NCI-H82 treated with DMSO at 0.1 percent for 48 hours (cell line): ENCODE results near the gene ACSS1.

ENCODE experiments used
- DNase-seq: peaks from one replicate; lab custom pipeline; 2025; ENCODE audit not compliant: unreplicated experiment; lab: John Stamatoyannopoulos, UW

Gene ACSS1

DNA sequence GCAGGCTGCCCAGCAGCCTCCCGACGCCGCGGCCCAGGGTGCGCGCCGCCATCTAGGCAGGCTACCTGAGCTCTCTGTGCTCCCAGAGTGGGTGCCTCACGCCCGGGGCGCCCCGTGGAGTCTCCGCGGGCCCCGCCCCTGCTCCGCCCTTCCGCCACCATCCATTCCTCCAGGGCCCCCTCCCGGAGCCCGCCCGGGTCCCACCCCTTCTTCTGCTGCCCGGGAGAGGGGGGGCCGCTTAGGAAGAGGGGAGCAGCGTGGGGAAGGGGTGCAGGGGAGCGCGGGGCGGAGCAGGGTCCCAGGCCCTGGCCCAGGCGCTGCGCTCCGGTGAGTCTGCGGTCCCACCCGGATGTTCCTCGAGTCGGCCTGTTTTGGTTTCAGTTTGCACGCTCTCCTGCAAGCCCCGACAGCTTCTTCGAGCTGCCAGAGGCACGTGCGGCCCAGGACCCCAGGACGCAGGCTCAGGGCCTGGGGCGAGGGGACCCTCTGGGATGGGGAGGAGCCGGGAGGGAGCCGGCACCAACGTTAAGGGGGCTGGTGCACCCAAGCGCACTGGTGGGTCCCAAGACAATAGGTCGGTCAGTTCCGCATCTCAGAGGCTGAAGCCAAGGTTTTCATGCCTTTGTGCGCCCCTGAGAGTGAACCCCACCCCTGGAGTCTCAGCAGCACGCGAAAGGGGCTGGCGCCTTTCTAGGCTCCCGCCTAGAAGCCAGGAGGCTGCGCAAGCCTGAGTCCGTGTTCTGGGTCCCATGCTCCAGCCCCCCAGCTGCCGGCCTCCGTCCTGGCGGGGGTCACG is at the start of gene ACSS1:
ACSS1 (minus strand) TSS at position 89 of the 796 bp plus-strand sequence; CDS start at position 52, 37 bp downstream.
- DNase-seq, result no peak

- no peak for DNase-seq
Measured at GRCh38 chr20:25103526-25103925, 45.6 kb upstream of the ACSS1 start.

- DNase-seq, result no peak
Measured at GRCh38 chr20:25100914-25101313, 43.0 kb upstream of the ACSS1 start.

DNA sequence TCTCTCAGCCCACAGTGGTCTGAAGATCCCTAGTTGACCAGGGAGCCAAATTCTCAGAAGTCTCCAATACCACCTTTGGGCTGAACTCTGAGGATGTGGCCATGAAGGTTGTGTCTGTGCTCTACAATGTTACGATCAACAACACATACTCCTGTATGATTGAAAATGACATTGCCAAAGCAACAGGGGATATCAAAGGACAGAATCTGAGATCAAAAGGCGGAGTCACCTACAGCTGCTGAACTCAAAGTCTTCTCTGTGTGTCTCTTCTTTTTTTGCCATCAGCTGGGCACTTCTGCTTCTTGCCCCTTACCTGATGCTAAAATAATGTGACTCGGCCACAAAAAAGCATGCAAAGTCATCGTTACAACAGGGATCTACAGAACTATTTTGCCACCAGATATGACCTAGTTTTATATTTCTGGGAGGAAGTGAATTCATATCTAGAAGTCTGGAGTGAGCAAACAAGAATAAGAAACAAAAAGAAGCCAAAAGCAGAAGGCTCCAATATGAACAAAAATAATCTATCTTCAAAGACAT is 41.7 kb upstream of the ACSS1 start:
- DNase-seq, result no peak

GRCh38 chr20:25097498-25097897 is 39.6 kb upstream of the ACSS1 start:
- DNase-seq, result no peak

- no peak for DNase-seq
Measured at GRCh38 chr20:25090492-25091429, 32.8 kb upstream of the ACSS1 start.

GRCh38 chr20:25089662-25090061 is 31.7 kb upstream of the ACSS1 start:
- DNase-seq, result no peak

DNA sequence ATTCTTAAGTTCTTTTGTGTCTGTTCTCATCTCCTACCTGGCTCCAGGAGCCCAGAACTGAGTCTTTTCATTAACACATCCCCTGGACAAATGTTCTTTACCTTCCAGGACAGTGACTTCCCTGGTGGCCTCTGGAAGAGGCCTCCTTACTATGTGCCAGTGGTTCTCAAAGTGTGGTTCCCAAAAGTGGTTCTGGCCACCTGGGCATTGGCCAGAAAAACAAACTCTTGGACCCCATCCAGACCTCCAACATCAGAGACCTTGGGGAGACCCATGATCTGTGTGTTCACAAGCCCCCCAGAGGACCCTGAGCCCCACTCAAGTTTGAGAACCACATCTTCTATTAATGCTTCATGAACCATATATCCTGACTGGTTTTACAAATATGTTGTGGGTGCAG is 31.2 kb upstream of the ACSS1 start:
- DNase-seq, result no peak

DNA sequence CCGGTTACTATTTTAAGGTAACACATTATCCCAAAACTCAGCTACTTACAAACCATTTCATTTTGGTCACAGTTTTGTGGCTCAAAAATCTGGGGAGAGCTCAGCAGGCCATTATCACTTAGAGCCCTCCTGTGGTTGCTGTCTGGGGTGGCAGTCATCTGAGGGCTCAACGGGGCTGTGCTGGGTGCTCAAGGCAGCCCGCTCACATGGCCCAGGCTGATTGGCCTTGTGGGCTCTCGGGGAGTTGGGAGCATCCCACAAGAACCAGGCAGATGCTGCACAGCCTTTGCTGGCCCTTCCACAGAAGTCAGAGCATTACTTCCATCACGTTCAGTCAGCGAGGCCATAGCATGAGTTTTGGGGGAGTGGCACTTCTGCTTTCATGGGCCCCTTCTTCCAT is 30.3 kb upstream of the ACSS1 start:
- DNase-seq, result no peak

DNA sequence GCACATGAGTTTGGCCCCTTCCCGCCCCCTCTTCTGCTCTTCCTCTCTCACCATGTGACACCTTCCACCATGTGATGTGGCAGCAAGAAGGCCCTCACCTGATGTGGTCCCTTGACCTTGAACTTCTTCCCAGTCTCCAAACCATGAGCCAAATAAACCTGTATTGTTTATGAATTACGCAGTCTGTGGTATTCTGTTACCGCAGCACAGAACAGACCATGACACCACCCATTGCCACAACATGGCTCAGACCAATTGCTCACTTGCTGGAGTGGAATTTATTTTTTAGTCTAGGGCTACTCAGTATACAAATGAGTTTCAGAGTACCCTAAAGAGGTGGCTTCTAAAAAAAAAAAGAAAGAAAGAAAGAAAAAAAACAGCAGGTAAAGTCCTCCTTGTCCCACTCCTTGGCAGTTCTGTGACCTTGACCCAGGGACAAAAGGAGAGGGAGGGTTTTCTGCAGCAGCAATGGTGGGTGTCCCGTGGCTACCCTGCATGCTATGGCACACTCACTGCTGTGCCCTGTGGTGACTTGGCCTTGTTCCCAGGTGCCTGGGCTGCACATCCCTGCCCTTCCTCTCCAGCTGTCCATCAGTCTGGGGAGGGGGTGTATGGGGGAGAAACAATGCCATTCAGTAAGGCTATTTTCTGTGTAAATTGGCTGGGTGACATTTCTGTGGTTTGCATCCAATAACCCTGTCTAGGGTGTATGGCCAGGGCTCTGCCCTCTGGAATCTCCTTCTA is 29.4 kb upstream of the ACSS1 start:
- no peak for DNase-seq

DNA sequence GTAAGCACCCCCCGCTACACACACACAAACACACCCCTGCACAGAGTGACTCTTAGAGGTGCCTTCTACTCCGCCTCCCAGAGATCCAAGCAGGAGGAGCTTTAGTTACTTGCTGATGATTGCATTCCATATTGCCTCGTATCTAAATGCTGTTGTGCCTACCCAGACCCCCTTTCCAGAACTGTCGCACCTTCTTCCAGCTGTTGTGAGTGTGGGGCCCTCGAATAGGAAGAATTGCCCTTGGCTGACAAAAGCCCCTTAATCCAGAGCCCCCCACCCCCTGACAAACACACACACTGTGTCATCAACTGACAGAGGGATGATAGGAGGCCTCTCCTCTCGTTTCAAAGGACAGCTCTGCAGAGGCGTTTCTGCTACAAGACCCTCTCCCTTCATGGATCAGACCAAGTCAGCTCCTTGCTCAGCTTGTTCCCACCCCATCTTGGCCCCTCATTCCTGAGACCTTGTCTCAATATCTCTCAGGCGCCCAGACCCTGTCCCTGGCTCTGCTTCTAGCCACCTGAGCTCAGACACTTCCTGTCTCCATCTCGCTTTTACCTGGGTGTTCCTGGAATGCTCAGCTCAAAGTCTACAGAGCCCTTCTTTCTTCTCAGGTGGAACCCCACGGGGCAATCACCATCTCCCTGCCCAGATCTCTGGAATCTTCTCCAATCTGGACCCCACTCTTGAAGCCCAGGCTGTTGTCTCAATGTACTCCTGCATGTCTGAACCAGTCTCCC is 28.0 kb upstream of the ACSS1 start:
- DNase-seq, result no peak

DNA sequence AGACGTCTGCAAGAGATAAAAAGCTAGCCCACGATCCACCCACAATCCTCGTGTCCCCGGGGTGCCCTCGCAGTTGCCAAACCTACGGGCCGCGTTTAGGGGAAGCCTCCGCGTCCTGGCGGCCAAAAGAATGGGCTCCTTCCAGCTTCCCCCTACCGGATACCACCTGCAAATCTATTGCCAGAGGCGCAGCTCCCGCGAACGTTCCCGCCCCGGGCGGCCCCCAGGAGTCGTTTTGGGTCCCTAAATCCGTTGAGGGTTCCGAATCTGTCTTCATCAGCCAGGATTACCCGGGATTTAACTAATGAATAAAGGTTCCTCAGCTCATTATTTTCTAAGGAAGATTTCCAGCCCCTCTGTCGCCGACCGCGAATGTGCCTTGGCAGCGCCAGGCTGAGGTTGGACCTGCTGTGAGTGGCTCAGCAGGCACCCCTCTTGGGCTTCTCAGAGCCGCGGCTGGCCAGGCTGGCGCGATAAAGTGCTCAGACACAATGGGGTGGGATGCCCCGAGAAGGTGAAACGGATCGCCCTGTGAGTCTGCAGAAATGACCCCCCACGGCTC is 26.8 kb upstream of the ACSS1 start:
- no peak for DNase-seq

DNA sequence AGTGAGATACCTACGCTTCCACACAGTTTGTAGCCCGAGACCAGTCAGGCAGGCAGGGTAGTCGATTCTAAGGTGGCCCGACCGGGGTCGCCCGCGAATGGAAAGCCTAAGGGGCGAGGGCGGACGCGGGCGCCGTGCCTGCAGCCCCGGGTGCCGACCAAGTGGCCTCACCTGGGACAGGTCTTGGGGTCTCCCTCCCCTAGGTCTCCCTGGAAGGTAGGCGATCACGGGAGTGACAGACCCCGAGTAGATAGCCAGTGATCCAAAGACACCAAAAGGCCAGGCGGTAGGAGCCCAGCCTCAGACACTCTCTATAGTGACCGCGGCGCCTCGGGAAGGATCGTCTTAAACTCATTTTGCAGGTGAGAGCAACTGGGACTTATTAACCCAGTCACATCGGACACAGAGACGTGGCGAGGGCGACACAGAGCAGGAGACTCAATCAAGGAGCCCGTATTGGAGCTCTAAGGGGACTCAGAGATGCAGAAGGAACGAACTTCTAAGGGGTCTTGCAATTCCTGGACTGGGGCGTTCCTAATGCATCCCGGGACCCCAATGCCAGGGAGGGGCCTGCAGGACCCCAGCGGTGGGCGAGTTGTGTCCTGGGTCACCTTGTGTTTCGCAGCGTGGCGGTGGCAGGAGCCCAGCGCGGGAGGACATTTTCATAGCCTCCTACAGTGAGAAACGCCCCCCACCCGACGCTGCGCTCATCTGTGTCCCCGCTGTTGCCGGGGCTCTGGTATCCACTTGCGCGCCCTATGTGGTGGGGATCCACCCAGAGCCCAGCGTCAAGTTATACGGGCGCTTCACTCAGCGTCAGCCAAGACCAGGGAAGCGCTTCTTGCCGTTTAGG is 26.1 kb upstream of the ACSS1 start:
- no peak for DNase-seq

GRCh38 chr20:25083141-25083772 is 25.3 kb upstream of the ACSS1 start:
- DNase-seq, result no peak

- DNase-seq, result no peak
Measured at GRCh38 chr20:25082498-25082873, 24.5 kb upstream of the ACSS1 start.

GRCh38 chr20:25081730-25082497 is 24.0 kb upstream of the ACSS1 start, which contains the start of gene VSX1:
Gene VSX1, minus strand, starts transcription at chr20:25082141. Its CDS starts 45 bp downstream, at chr20:25082096.
- no peak for DNase-seq

DNA sequence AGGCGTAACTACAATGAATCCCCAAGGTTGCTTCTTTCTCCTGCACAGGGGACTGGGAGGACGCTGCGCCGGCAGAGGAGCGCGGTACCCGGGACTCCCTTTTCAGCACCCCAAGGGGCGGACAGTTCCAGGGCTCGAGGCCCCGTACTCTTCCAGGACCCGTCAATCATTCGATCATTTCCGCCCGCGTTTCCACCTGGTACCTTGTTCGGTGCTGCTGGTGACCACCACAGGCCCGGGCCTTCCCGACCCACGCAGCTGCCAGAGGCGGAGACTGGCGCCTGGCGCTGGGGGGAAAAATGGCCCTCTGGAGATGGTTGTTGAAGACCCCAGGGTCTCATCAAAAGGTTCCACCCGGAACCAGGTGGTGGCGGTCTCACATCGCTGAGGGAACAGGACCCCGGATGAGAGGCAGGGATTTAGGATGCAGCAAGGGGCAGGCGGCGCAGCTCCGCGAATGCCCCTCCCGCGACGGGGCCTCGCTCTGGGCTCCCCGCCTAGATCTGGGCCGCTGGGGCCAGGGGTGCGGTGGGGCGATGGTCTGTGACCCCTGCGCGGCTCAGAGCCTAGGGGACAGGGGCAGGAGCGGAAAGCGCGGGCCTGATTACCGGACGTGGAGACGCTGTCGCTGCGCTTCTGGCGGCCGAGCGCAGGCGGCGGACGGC is 23.3 kb upstream of the ACSS1 start:
- no peak for DNase-seq
